Effector memory CD8-positive, alpha-beta T cell (primary cell): ENCODE measurements around the gene HERC5.
"Not testable (repeated sequence)": the region's sequence is repeated elsewhere in the genome, so short reads cannot be mapped to it uniquely, and the experiment has no call there.

Source experiments
- ATAC-seq: fragments of 150-1000 bp; cut with Tn5 transposase; replicated peaks from 2 replicates; pipeline ENCODE4 v1.10.0; 2021; ENCODE audit warnings: mild to moderate bottlenecking, moderate library complexity
- DNase-seq, 3 experiments: peaks; one replicate each; pipeline ENCODE4 v3.0.0; 2021
- H3K27ac Mint-ChIP-seq, 2 donors: one replicate each; pipeline ENCODE4 v1.8.0; 2022; ENCODE audit warnings: mild to moderate bottlenecking in 2 of 2, mixed read lengths in 2 of 2, moderate library complexity in 2 of 2
- H3K27me3 Mint-ChIP-seq, 2 donors: one replicate each; pipeline ENCODE4 v1.8.0; 2022; ENCODE audit warnings: mixed read lengths in 2 of 2
- H3K36me3 Mint-ChIP-seq: one replicate; pipeline ENCODE4 v1.8.0; 2022; ENCODE audit warnings: mild to moderate bottlenecking, moderate library complexity, mixed read lengths; ENCODE audit not compliant: insufficient read depth
- H3K4me1 Mint-ChIP-seq, 2 donors: one replicate each; pipeline ENCODE4 v1.8.0; 2022; ENCODE audit warnings: low read depth in 2 of 2, mixed read lengths in 2 of 2
- H3K4me3 Mint-ChIP-seq, 2 donors: one replicate each; pipeline ENCODE4 v1.8.0; 2022; ENCODE audit warnings: mild to moderate bottlenecking in 2 of 2, mixed read lengths in 2 of 2, moderate library complexity in 2 of 2
- H3K9me3 Mint-ChIP-seq, 2 donors: one replicate each; pipeline ENCODE4 v1.8.0; 2022; ENCODE audit warnings: mixed read lengths in 2 of 2

The HERC5 gene

DNA sequence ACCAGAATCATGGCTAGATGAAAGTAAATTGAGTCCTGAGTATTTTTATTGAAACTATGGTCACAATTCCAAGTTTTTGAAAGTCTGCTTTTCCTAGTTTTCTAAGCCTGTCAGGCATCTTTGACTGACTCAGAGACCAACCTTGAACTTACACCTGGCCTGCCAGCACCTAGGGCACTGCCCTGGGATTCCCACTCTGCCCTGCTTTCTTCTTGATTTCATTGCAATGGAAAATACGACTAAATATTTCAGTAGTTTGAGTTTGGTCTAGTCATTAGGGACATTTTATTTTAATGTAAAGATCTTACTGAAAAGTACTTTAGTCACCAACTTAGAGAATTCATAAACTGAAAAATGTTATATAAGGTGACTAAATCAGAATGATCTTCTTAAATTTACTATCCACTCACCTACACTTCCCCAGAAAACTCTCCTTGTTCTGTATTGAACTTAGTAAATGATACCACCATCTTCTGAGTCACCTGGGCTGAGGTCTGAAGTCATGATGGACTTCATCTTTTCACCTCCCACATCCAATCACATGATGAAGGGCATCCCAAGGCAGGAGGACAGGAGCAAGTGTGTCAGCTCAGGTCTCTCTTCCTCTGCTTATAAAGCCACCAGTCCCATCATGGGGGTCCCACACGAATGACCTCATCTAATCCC, 78.3 kb downstream of the HERC5 start:
- ATAC-seq (no peak), DNase-seq (no peak)
- H3K27ac Mint-ChIP-seq = no peak overlapping the region
- peaks cover 5 to 9% of the 10 kb centered on the region in 2 donors for H3K27me3 Mint-ChIP-seq
- no peaks in the 10 kb centered on the region for H3K9me3 Mint-ChIP-seq
- peaks cover 5 to 6% of the 10 kb centered on the region in 2 donors for H3K4me1 Mint-ChIP-seq
- H3K4me3 Mint-ChIP-seq = no peak overlapping the region
- H3K36me3 Mint-ChIP-seq = peaks cover 6% of the 10 kb centered on the region

DNA sequence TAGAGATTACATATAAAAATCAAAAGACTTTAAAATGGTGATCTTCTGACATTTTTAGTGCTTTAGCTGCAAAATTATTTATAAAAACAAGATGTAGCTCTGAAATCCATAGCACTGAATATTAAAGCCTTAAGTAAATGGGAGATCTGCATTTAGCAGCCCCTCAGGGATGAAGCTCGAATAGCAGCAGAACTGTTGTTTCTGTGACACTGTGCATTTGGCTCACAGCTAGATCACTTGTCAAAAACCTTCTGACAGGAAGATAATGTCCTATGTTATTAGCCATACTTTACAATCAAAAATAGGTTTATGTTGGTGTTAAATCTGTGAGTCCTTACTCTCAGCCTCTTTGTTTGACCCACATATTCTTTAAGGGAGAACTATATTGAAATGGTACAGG, 80.8 kb downstream of the HERC5 start:
- no peaks in the 10 kb centered on the region for H3K9me3 Mint-ChIP-seq
- H3K27me3 Mint-ChIP-seq = peaks cover 5 to 9% of the 10 kb centered on the region in 2 donors
- H3K27ac Mint-ChIP-seq = no peak overlapping the region
- no peak overlapping the region for H3K4me3 Mint-ChIP-seq
- peaks cover 5 to 6% of the 10 kb centered on the region in 2 donors for H3K4me1 Mint-ChIP-seq
- no peak for DNase-seq
- ATAC-seq = no peak
- peaks cover 6% of the 10 kb centered on the region for H3K36me3 Mint-ChIP-seq

DNA sequence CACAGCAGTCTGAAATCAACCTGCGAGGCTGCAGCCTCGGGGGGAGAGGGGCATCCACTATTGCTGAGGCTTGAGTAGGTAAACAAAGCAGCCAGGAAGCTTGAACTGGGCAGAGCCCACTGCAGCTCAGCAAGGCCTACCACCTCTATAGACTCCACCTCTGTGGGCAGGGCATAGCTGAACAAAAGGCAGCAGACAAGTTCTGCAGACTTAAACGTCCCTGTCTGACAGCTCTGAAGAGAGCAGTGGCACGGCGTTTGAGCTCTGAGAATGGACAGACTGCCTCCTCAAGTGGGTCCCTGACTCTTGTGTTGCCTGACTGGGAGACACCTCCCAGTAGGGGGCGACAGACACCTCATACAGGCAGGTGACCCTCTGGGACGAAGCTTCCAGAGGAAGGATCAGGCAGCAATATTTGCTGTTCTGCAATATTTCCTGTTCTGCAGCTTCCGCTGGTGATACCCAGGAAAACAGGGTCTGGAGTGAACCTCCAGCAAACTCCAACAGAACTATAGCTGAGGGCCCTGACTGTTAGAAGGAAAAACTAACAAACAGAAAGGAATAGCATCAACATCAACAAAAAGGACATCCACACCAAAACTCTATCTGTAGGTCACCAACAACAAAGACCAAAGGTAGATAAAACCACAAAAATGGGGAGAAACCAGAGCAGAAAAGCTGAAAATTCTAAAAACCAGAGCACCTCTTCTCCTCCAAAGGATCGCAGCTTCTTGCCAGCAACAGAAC, 82.6 kb downstream of the HERC5 start:
- H3K27me3 Mint-ChIP-seq, H3K36me3 Mint-ChIP-seq, H3K27ac Mint-ChIP-seq, H3K9me3 Mint-ChIP-seq, H3K4me3 Mint-ChIP-seq, H3K4me1 Mint-ChIP-seq: not testable (repeated sequence)
- DNase-seq (peak; percentile 65 to 68 (median 68)), ATAC-seq (peak; percentile 41)

DNA sequence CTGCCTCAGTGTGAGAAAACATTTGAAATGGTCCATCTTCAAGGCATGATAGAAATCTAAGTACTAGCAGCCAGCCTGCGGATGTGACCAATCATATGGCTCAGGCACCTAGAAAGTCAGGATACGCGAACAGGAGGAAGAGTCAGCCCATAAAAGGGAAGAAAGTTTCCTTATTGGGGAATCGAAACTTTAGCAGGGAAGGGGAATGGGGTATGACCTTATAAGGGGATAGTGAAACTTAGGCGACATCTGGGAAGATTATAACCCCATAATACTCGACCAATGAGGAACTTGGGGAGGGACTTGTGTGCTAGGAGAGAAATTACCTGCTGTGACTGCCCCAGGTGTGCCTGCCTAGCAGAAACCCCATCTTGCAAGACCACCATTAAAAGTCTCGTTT, 92.9 kb downstream of the HERC5 start:
- no peak overlapping the region for H3K4me3 Mint-ChIP-seq
- no peak overlapping the region for H3K27ac Mint-ChIP-seq
- DNase-seq = no peak
- ATAC-seq = no peak
- H3K36me3 Mint-ChIP-seq = no peaks in the 10 kb centered on the region
- no peaks in the 10 kb centered on the region for H3K9me3 Mint-ChIP-seq
- peaks cover 12 to 18% of the 10 kb centered on the region in 2 donors for H3K27me3 Mint-ChIP-seq
- H3K4me1 Mint-ChIP-seq = no peaks in the 10 kb centered on the region
